ENCODE results near the gene UBE2S.

UBE2S gene

DNA sequence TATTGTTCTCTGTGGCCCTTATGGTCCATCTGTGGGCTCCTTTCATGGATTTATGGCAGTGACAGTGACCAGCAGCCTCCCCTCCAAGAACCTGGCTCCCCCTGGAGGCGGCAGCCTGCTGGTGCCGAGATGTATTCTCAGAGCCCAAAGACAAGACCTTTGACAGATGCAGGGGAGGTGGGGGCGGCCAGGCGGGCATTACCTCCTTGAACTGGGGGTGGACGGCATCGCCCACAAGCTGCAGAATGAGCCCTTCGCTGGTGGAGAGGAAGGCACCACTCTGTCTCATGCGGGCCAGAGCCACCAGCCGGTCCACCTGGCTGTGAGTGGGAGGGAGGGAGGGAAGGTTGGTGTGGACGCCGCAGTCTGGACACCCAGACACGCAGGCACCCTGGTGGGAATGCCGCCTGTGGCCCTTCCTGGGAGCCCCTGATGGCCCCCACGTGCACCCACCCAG lies 47.2 kb upstream of the UBE2S start:
- TF ChIP-seq ZNF785 (tag by site-specific recombination; IDR thresholded peaks at IDR 0.05) (no peak), TCF7L2 (IDR thresholded peaks at IDR 0.05; ENCODE audit: borderline replicate concordance, low read depth, low read length) (no peak), ZNF621 (tag by site-specific recombination; IDR thresholded peaks at IDR 0.05) (no peak), ZNF776 (tag by site-specific recombination; IDR thresholded peaks at IDR 0.05; ENCODE audit: borderline replicate concordance) (no peak), ZNF777 (tag by site-specific recombination; IDR thresholded peaks at IDR 0.05; ENCODE audit: borderline replicate concordance) (no peak), ZNF146 (tag by site-specific recombination; IDR thresholded peaks at IDR 0.05) (no peak), ZNF184 (tag by site-specific recombination; IDR thresholded peaks at IDR 0.05) (no peak), KLF7 (tag by site-specific recombination; IDR thresholded peaks at IDR 0.05; ENCODE audit: borderline replicate concordance) (no peak), ZNF10 (tag by site-specific recombination; IDR thresholded peaks at IDR 0.05) (no peak), ZEB2 (tag by site-specific recombination; IDR thresholded peaks at IDR 0.05) (no peak), ZNF654 (tag by site-specific recombination; IDR thresholded peaks at IDR 0.05; ENCODE audit: low read depth) (no peak), ZBTB1 (tag by site-specific recombination; IDR thresholded peaks at IDR 0.05) (no peak), ZNF549 (tag by site-specific recombination; IDR thresholded peaks at IDR 0.05) (no peak), ZNF707 (tag by site-specific recombination; IDR thresholded peaks at IDR 0.05) (no peak), ZFHX2 (tag by site-specific recombination; conservative IDR thresholded peaks at IDR 0.05) (peak; percentile 78), ZNF266 (tag by site-specific recombination; IDR thresholded peaks at IDR 0.05; ENCODE audit: low read depth) (no peak), ZNF629 (tag by site-specific recombination; IDR thresholded peaks at IDR 0.05) (no peak), EGR2 (tag by site-specific recombination; IDR thresholded peaks at IDR 0.05; ENCODE audit: low read depth) (peak; percentile 57)
- TF ChIP-seq, protein P1, sequence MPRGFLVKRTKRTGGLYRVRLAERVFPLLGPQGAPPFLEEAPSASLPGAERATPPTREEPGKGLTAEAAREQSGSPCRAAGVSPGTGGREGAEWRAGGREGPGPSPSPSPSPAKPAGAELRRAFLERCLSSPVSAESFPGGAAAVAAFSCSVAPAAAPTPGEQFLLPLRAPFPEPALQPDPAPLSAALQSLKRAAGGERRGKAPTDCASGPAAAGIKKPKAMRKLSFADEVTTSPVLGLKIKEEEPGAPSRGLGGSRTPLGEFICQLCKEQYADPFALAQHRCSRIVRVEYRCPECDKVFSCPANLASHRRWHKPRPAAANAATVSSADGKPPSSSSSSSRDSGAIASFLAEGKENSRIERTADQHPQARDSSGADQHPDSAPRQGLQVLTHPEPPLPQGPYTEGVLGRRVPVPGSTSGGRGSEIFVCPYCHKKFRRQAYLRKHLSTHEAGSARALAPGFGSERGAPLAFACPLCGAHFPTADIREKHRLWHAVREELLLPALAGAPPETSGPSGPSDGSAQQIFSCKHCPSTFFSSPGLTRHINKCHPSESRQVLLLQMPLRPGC (tag by site-specific recombination; IDR thresholded peaks at IDR 0.05), result no peak
- TF ChIP-seq, protein P2, sequence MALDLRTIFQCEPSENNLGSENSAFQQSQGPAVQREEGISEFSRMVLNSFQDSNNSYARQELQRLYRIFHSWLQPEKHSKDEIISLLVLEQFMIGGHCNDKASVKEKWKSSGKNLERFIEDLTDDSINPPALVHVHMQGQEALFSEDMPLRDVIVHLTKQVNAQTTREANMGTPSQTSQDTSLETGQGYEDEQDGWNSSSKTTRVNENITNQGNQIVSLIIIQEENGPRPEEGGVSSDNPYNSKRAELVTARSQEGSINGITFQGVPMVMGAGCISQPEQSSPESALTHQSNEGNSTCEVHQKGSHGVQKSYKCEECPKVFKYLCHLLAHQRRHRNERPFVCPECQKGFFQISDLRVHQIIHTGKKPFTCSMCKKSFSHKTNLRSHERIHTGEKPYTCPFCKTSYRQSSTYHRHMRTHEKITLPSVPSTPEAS (tag by site-specific recombination; IDR thresholded peaks at IDR 0.05), result no peak
- TF ChIP-seq, protein P3, sequence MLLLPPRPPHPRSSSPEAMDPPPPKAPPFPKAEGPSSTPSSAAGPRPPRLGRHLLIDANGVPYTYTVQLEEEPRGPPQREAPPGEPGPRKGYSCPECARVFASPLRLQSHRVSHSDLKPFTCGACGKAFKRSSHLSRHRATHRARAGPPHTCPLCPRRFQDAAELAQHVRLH (tag by site-specific recombination; IDR thresholded peaks at IDR 0.05), result no peak
- TF ChIP-seq, protein P4, sequence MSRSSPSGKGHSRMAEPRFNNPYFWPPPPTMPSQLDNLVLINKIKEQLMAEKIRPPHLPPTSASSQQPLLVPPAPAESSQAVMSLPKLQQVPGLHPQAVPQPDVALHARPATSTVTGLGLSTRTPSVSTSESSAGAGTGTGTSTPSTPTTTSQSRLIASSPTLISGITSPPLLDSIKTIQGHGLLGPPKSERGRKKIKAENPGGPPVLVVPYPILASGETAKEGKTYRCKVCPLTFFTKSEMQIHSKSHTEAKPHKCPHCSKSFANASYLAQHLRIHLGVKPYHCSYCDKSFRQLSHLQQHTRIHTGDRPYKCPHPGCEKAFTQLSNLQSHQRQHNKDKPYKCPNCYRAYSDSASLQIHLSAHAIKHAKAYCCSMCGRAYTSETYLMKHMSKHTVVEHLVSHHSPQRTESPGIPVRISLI (tag by site-specific recombination; IDR thresholded peaks at IDR 0.05), result no peak
- TF ChIP-seq, protein P5, sequence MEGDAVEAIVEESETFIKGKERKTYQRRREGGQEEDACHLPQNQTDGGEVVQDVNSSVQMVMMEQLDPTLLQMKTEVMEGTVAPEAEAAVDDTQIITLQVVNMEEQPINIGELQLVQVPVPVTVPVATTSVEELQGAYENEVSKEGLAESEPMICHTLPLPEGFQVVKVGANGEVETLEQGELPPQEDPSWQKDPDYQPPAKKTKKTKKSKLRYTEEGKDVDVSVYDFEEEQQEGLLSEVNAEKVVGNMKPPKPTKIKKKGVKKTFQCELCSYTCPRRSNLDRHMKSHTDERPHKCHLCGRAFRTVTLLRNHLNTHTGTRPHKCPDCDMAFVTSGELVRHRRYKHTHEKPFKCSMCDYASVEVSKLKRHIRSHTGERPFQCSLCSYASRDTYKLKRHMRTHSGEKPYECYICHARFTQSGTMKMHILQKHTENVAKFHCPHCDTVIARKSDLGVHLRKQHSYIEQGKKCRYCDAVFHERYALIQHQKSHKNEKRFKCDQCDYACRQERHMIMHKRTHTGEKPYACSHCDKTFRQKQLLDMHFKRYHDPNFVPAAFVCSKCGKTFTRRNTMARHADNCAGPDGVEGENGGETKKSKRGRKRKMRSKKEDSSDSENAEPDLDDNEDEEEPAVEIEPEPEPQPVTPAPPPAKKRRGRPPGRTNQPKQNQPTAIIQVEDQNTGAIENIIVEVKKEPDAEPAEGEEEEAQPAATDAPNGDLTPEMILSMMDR (tag by site-specific recombination; IDR thresholded peaks at IDR 0.05), result peak; percentile 64; the same call in 1 of the 2 replicates

More for the DNA sequence above, 47.2 kb upstream of the UBE2S start:
- ChIA-PET CTCF (interaction anchor here (0.7 to 3.2 kb wide), 7 partner anchors 13 to 313 kb away, joined by 3 to 19 read pairs (median 5); no protein-coding TSS in a partner anchor), POLR2A (interaction anchor here (0.6 kb wide), 1 partner anchor 22 kb away, joined by 3 read pairs; the partner anchor contains the start of gene ZNF628)
- no peaks in the 10 kb centered on the region for H3K9me3 ChIP-seq (ENCODE audit: control insufficient read depth, insufficient read depth, low read depth, low read length)
- no peak overlapping the region for H3K27ac ChIP-seq (ENCODE audit: extremely low read depth, low read depth, low read length)
- H3K36me3 ChIP-seq (ENCODE audit: control insufficient read depth in 2 of 2, insufficient read depth in 1 of 2, low read length in 2 of 2), result no peaks in the 10 kb centered on the region
- 0 out of 2 replicates have a peak, but pooled peaks cover 3% of the 10 kb centered on the region for H3K4me1 ChIP-seq (ENCODE audit: control insufficient read depth, insufficient read depth, low read length)
- no peak overlapping the region for H3K4me3 ChIP-seq (ENCODE audit: low read depth, low read length)

Measured in HEK293 (cell line).